ENCODE measurements around the gene NFE2L1.
"Not testable (repeated sequence)": the region's sequence is repeated elsewhere in the genome, so short reads cannot be mapped to it uniquely, and the experiment has no call there.

Gene NFE2L1

DNA sequence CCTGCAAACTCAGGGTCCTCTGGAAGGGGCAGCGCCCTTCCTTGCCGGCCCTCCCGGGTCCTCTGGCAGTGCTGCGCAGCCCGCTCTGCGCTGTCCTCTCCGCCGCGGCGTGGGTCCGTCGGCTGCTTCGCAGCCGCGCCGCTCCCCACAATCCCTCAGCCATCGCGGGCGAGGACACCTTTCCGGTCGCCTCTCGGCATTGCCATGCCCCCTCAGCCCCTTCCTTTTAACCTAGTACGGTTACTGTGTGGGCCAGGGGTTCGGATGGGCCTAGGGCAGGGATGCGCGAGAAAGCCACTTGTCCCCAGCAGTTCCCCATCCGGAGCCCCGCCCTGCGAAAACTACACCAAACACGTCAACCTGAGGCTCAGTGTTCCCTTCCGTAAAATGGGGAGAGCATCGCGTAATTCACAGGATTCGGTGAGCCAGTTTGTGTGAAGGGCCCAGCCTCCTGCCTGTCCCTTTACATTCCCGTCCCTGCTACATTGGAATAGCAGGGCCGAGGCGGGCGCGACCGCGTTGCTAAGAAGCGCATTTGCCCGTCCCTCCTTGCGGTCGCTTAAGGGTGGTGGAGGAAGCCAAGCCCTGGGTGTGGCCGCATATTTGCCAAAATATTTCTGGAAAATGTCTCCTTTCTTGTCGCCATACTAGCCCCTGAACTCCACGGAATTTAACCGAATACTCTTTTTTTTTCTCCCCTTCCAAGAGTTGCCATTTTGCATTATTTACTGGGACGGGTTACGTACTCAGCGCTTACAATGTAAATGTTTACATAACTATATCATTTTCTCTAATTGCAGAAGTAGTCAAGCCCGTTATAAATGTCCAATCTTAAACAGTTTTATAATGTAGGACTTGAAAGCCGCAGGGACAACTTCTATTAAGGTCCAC, 23.8 kb upstream of the NFE2L1 start:
- DNase-seq (ENCODE audit: low read depth): no peak

GRCh38 chr17:48025040-48025903, 22.9 kb upstream of the NFE2L1 start:
- peak; percentile 96 for DNase-seq (ENCODE audit: low read depth)

- DNase-seq (ENCODE audit: low read depth): no peak
These were observed 22.2 kb upstream of the NFE2L1 start for GRCh38 chr17:48025904-48026501.

DNA sequence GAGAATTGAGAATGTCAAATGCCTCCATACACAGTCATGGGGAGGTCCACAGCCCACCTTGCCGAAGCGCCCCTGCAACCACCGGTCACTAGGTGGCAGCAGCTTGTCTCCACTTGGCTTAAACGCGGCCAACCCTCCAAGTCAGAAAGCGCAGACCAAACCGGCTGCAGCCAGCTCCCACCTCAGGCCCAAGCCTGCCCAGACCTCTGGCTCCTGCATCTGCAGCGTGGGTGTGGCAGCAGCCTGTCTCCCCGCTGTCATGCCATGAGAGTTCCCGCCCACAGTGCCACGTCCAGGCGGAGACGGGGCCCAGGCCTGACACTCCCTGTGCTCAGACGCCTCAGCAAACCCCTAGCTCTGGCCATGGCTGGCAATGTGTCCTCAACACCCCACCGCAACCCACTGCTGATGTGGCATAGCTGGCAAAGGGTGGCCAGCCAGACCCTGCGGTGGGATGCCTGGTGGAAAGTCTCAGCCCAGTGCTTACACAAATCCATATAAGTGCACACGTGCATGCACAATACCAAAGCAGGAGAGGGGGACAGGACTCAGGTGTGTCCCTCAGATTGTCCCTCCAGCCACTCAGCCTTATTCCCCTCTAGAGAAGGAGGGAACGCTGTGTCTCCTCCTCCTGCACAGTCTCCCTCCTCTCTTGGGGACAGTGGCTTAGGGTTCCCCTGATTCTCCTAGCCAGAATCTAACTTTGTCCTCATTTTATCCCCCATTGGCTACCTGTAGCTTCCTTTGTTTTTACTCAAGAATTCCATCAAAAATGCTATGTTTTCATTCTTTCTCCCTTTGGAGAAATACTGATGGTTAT, 21.4 kb upstream of the NFE2L1 start:
- DNase-seq (ENCODE audit: low read depth): peak; percentile 61

DNA sequence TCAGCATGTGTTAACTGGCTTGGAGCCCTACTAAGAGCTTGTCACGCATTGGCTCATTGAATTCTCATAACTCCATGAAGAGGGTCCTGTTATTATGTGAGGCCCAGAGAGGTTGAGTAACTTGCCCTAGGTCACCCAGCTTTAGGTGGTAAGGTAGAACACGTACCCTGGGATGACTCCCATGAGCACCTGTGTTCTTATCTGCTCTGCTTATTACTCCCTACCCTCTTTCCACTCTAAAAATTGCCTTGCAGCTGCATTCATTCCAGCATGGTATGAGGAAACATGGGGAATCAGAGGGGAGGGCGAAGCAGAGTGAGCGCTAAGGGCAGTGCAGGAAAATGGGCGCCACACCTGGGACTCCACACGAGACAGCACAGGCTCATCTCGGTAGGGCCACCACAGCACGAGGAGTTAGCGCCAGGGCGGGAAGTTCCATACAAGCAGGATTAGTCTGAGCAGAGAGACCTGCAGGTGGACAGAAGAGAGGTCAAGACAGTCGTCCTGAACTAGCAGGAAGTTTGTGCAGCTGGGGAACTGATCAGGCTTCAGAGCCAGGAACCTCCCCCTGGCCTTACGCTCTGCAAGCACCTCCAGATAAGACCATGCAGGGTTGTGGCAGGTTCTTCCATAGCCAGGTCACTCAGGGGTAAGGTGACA, 20.7 kb upstream of the NFE2L1 start:
- no peak for DNase-seq (ENCODE audit: low read depth)

DNA sequence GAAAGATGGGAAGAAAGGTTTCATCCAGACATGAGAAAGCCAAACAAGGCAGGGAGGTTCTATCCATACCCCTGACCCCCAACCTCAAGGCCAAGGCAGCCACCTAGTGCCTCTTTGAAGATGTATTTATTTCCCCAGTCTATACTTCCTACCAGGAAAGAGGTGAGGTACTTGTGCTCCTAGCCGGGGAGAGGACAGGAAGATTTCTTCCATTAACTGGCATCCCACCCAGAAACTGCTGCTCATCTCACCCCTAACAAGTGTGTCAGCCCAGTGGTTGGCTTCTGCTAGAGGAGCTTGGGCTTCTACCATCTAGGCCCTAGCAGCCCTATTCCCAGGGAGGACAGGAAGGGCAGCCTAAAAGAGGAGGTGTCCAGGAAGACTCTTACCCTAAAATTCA, 19.4 kb upstream of the NFE2L1 start:
- no peak for DNase-seq (ENCODE audit: low read depth)

DNA sequence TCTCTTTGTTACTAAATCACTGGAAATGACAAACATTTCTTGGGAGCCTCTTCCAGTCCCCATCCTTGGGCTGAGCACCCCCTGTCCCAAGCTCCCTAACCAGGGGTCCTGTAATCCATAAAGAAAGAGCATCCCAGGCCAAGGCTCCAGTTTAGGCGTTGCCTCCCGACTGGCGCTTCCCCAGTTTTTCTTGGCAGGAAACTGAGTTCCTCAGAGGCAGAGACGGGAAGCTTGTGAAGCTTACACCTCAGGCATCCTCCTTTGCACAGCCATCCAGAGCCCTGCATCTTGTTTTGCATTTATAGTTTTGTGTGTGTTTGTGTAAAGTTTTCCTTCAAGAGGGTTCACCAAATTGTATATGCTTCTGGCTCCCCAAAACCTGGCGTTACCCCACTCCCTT, 17.6 kb upstream of the NFE2L1 start:
- DNase-seq (ENCODE audit: low read depth): no peak

DNA sequence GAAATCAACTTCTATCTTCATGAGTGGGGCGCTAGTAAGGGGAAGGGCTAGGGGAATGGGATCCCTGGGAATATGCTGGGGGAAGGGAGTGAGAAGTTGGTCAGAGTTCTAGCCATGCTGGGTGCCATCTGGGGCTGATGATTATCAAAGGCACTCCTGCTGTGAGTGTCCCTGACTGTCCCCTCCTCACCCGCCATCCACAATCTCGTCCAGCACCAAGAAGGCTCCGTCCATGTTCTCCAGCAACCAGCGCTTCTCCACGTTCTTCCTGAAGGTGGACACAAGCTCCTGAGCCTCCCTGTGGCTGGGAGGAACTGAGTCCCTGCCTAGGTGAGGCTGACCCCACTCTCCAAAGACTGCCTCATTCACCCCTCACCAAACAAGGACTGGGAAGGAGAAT, 16.2 kb upstream of the NFE2L1 start:
- no peak for DNase-seq (ENCODE audit: low read depth)

DNA sequence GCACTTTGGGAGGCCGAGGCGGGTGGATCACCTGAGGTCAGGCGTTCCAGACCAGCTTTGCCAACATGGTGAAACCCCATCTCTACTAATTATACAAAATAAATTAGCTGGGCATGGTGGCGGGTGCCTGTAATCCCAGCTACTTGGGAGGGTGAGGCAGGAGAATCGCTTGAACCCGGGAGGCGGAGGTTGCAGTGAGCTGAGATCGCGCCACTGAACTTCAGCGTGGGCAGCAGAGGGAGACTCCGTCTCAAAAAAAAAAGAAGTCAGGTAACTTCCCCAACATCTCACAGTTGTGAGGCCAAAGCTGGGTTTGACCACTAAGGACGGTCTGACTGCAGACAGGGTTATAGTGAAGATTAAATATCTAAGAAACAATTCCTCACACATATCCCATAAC, 13.4 kb upstream of the NFE2L1 start:
- not testable (repeated sequence) for DNase-seq (ENCODE audit: low read depth)

- no peak for DNase-seq (ENCODE audit: low read depth)
These were observed 11.5 kb upstream of the NFE2L1 start for GRCh38 chr17:48036693-48037035.

GRCh38 chr17:48037036-48037837, 10.9 kb upstream of the NFE2L1 start, which contains the start of gene COPZ2:
Gene COPZ2 (minus strand): TSS chr17:48037797. CDS start chr17:48037777, 20 bp downstream.
- peak; percentile 39 for DNase-seq (ENCODE audit: low read depth)

- no peak for DNase-seq (ENCODE audit: low read depth)
These were observed 10.3 kb upstream of the NFE2L1 start for GRCh38 chr17:48037838-48038323.

DNA sequence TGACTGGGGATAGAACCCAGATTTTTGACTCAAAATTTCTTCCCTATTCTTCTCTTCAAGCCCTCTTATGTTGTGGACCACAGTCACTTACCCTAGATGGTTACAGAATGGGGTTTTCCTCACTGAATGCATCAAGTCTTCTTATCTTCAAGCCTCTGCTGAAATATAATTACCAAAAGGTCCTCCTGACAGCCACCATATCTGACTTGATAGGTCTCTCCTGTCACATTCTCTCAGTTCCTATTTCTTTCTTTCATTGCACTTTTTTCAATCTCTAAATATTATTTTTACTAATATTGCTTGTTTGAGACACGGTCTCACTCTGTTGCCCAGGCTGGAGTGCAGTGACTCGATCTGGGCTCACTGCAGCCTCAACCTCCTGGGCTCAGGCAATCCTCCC, 9.5 kb upstream of the NFE2L1 start:
- DNase-seq (ENCODE audit: low read depth): no peak

- DNase-seq (ENCODE audit: low read depth): no peak
These were observed 5.0 kb upstream of the NFE2L1 start for GRCh38 chr17:48043176-48043575.

DNA sequence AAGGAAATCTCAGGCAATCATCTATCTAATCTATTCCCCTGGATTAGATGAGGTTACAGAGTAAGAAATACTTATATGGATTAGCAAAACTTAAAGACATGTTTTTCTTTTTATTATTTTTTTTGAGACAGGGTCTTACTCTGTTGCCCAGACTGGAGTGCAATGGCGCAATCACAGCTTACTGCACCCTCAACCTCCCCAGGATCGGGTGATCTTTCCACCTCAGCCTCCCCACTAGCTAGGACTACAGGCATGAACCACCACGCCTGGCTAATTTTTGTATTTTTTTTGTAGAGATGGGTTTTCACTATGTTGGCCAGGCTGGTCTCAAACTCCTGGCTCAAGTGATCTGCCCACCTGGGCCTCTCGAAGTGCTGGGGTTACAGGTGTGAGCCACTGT, 3.3 kb upstream of the NFE2L1 start:
- no peak for DNase-seq (ENCODE audit: low read depth)

- DNase-seq (ENCODE audit: low read depth): no peak
These were observed 2.7 kb upstream of the NFE2L1 start for GRCh38 chr17:48045316-48046001.

DNA sequence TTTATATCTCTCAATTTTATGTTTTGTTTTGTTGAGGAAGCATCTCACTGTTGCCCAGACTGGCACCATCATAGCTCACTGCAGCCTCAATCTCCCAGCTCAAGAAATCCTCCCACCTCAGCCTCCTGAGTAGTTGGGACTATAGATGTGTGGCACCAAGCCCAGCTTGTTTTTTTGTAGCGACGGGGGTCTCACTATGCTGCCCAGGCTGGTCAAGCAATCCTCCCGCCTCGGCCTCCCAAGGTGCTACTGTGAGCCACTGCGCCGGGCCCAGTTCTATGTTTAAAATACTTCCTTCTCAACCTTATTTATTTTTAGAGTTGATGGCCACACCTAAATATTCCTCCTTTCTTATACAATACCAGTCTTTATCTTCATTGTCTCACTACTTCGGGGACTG, 1.9 kb upstream of the NFE2L1 start:
- DNase-seq (ENCODE audit: low read depth): no peak

GRCh38 chr17:48047113-48047740, 932 bp upstream of the NFE2L1 start:
- no peak for DNase-seq (ENCODE audit: low read depth)
